PFSK-1 (cell line): Measurements from ENCODE around the gene PPM1F.

Experiments
- FOXP2 ChIP-seq: optimal IDR thresholded peaks from 2 replicates; pipeline ENCODE3; 2011; ENCODE audit warnings: borderline replicate concordance, control low read depth, inconsistent platforms; ENCODE audit not compliant: insufficient read depth; ENCODE audit errors: extremely low read length, extremely low read depth
- POLR2AphosphoS5 ChIP-seq: IDR thresholded peaks from 2 replicates; pipeline ENCODE4 v1.6.1; 2012; ENCODE audit warnings: low read depth, mild to moderate bottlenecking, control low read depth, low read length, moderate library complexity
- REST ChIP-seq, 2 experiments: IDR thresholded peaks; 2 replicates each; pipeline versions ENCODE4 v1.6.1 to v1.8.0; 2011 to 2012; ENCODE audit warnings: low read depth in 2 of 2, low read length in 2 of 2, control low read depth in 1 of 2, inconsistent platforms in 1 of 2, mild to moderate bottlenecking in 1 of 2, moderate library complexity in 1 of 2; ENCODE audit not compliant: insufficient read depth in 1 of 2
- SIN3A ChIP-seq: IDR thresholded peaks from 2 replicates; pipeline ENCODE4 v1.6.1; 2012; ENCODE audit warnings: mild to moderate bottlenecking, low read length, moderate library complexity, borderline replicate concordance; ENCODE audit not compliant: insufficient read depth
- TAF1 ChIP-seq: IDR thresholded peaks from 2 replicates; pipeline ENCODE4 v1.6.1; 2012; ENCODE audit warnings: low read length, control low read depth, borderline replicate concordance; ENCODE audit not compliant: insufficient read depth

The PPM1F gene

DNA sequence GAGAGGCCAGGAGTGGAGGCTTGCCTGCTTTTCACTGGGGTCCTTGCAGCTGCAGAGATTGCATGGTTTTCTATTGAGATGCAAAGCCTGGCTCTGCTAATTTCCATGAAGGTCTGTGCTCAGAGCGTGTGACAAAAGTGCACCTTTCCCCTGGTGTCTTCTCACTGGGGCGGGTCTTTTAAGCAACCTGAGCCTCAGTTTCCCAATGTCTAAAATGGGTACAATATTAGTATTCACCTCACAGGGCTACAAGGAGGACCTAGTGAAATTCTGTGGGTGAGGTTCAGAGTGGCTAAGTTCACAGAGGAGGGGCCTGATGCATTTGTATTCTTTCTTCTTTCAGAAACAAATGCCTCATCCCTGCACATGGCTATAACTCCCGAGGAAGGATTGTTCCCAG is 20.3 kb downstream of the PPM1F start:
- TF ChIP-seq POLR2AphosphoS5 (no peak), FOXP2 (no peak), TAF1 (no peak), SIN3A (no peak), REST (IDR thresholded peaks at IDR 0.05; ENCODE audit: insufficient read depth in 1 of 2, low read depth in 2 of 2, low read length in 2 of 2) (no peak)

- TF ChIP-seq POLR2AphosphoS5: no peak
- no peak for TF ChIP-seq SIN3A
- TF ChIP-seq TAF1: no peak
- TF ChIP-seq REST (IDR thresholded peaks at IDR 0.05; ENCODE audit: insufficient read depth in 1 of 2, low read depth in 2 of 2, low read length in 2 of 2): no peak
- no peak for TF ChIP-seq FOXP2
These were observed 21.6 kb downstream of the PPM1F start for GRCh38 chr22:21931056-21931455.

DNA sequence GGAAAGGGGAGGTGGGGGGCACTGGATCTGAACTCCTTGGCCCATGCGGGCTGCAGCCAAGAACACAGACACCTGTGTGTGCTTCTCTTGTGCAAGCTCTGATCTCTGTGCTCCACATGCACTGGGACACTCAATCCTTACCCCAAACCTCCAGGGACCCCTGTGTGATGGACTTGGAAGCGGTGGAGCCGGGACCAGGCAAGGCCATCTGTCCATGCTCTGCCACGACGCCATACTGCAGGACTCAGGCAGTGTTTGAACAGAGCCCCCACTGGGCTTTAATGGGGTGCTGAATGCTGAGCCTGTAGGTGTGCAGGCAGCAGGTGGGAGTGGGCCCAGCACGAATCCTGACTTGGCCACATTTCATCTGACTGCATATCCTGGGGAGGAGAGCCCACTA is 23.4 kb downstream of the PPM1F start:
- TF ChIP-seq POLR2AphosphoS5: no peak
- no peak for TF ChIP-seq TAF1
- TF ChIP-seq FOXP2: no peak
- TF ChIP-seq REST (IDR thresholded peaks at IDR 0.05; ENCODE audit: insufficient read depth in 1 of 2, low read depth in 2 of 2, low read length in 2 of 2): no peak
- no peak for TF ChIP-seq SIN3A

- TF ChIP-seq TAF1: no peak
- TF ChIP-seq SIN3A: no peak
- TF ChIP-seq FOXP2: no peak
- TF ChIP-seq REST (IDR thresholded peaks at IDR 0.05; ENCODE audit: insufficient read depth in 1 of 2, low read depth in 2 of 2, low read length in 2 of 2): no peak
- TF ChIP-seq POLR2AphosphoS5: no peak
These were observed 24.6 kb downstream of the PPM1F start for GRCh38 chr22:21928048-21928447.

DNA sequence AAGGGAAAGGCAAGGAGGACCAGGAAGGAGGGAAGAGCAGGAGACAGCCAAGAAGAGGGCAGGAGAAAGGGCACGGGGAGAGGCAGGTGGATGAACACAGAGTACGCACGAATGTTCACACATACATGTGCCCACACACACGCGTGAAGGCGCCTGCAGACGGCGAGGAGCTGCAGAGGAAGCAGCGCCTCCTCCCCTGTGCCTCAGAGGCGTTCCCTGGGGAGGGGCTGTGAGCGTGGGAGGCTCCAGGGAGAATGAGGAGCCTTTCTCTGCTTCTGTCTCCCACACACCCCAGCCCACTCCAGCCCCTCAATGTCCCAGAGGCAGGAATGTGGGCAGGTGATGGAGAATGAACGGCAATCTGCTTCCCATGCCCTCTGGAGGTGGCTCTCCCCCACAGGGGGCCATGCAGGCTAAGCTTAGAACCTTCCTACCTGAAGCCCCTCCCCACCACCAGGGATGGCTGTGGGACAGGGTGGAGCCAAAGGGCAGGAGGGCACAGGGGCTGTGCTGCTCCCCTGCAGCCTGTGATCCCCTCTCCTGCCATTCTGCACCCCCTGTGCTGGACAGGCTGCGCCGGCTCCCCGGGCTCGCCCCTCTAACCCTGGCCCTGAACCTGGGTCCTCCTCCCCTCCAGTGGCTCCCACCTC is 25.3 kb downstream of the PPM1F start:
- TF ChIP-seq TAF1: no peak
